Gastrocnemius medialis (tissue), 4 donors: ENCODE measurements around the gene GNAQ.
A peak's percentile ranks its signal among the peaks of the same experiment; 100 is the strongest.

Experiments
- CTCF ChIP-seq, 5 experiments: fragments of 450-650 bp in 3 of 5; fragments of 200-600 bp in 2 of 5; sonication (generic) in 2 of 5; IDR thresholded peaks in 4 of 5; conservative IDR thresholded peaks in 1 of 5; 1 replicate in 4 of 5; 2 replicates in 1 of 5; pipeline ENCODE4 v1.5.1; 2016 to 2019; ENCODE audit warnings: antibody characterized with exemption in 5 of 5, mild to moderate bottlenecking in 3 of 5, moderate library complexity in 3 of 5
- POLR2A ChIP-seq, 2 donors: fragments of 450-650 bp; IDR thresholded peaks; one replicate each; pipeline ENCODE4 v1.6.1; 2017; ENCODE audit warnings: antibody characterized with exemption in 2 of 2, mild to moderate bottlenecking in 2 of 2, moderate library complexity in 2 of 2

- TF ChIP-seq CTCF (IDR thresholded peaks at IDR 0.05 in 4 of 5, conservative IDR thresholded peaks at IDR 0.05 in 1 of 5) (peak; percentile 35 to 58 (median 48)), POLR2A (IDR thresholded peaks at IDR 0.05) (no peak)
These were observed 280.1 kb downstream of the GNAQ start for GRCh38 chr9:77751341-77752091.
